Stimulated activated CD8-positive, alpha-beta memory T cell treated with anti-CD3 and anti-CD28 coated beads, Interleukin-4, amount 100 ng/mL, for 4 hours (primary cell): Measurements from ENCODE around the gene DAP3.
"Not testable (repeated sequence)": the region's sequence is repeated elsewhere in the genome, so short reads cannot be mapped to it uniquely, and the experiment has no call there.

Experiments used
- DNase-seq, 2 donors: peaks; one replicate each; pipeline ENCODE4 v3.0.0-alpha.2; 2020; ENCODE audit warnings: low read depth in 2 of 2, low spot score in 1 of 2

DAP3 gene

GRCh38 chr1:155689081-155689607 lies at the start of gene DAP3:
Gene DAP3, plus strand, starts transcription at chr1:155689091. Its CDS starts 20,689 bp downstream, at chr1:155709780.
- DNase-seq = not testable (repeated sequence)

- no peak for DNase-seq
Observed at GRCh38 chr1:155640367-155640766, 48.5 kb upstream of the DAP3 start.

DNA sequence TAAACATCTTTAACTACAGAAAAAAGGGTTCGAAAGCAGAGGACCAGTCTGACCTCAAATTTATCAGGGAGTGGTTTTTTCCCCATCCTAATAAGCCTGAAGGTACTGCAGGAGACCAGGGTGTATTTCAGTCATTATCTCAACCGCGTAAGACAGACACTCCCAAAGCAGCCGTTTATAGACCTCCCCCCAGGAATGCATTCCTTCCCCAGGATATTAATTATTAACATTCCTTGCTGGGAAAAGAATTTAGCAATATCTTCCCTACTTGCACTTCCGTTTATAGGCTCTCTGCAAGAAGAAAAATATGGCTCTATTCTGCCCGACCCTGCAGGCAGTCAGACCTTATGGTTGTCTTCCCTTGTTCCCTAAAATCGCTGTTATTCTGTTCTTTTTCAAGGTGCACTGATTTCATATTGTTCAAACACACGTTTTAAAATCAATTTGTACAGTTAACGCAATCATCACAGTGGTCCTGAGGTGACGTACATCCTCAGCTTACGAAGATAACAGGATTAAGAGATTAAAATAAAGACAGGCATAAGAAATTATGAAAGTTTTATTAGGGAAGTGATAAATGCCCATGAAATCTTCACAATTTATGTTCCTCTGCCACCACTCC lies 46.2 kb upstream of the DAP3 start:
- not testable (repeated sequence) for DNase-seq

- DNase-seq = no peak
Observed at GRCh38 chr1:155643230-155643629, 45.7 kb upstream of the DAP3 start.

- no peak for DNase-seq
Observed at GRCh38 chr1:155645034-155645598, 43.8 kb upstream of the DAP3 start.

DNA sequence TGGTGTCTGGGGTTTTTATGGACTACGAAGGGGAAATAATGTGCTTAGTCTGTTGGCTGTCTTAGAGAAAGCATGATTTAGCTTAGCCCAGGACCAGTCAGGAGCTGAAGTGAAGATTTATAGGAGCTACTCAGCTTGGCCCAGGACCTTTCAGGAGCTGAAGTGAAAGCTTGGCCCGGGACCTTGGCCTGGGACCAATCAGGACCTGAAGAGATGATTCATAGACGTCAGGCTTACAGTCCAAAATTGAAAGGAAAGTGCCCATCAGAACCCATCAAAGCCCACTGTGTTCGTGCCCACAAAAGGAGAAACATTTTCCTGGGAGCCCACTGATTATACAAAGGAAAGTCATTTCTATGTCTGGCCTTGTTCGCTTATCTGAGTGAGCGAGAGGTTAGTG lies 43.2 kb upstream of the DAP3 start:
- no peak for DNase-seq

- no peak for DNase-seq
Observed at GRCh38 chr1:155646307-155646706, 42.6 kb upstream of the DAP3 start.

GRCh38 chr1:155648207-155649147 lies 40.4 kb upstream of the DAP3 start:
- DNase-seq = no peak

DNA sequence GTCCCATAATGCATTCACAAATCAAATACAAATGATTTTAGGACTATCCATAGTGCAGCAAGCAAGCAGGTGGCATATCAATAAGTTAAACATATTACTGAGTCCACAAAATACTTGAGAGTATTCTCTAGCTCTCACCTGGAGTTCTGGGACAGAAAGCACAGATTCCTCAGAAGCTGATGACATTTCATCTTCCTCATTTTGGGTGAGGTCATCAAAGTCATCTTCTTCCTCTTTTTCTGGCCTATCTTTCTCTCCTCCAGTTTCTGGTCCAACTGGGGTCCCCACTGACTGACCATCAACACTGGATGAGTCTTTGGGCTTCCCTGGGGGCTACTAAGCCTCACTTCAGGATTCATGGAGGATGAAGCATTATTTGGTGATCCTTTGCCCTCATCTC lies 39.2 kb upstream of the DAP3 start:
- DNase-seq = no peak

GRCh38 chr1:155650231-155650757 lies 38.6 kb upstream of the DAP3 start:
- DNase-seq = no peak

DNA sequence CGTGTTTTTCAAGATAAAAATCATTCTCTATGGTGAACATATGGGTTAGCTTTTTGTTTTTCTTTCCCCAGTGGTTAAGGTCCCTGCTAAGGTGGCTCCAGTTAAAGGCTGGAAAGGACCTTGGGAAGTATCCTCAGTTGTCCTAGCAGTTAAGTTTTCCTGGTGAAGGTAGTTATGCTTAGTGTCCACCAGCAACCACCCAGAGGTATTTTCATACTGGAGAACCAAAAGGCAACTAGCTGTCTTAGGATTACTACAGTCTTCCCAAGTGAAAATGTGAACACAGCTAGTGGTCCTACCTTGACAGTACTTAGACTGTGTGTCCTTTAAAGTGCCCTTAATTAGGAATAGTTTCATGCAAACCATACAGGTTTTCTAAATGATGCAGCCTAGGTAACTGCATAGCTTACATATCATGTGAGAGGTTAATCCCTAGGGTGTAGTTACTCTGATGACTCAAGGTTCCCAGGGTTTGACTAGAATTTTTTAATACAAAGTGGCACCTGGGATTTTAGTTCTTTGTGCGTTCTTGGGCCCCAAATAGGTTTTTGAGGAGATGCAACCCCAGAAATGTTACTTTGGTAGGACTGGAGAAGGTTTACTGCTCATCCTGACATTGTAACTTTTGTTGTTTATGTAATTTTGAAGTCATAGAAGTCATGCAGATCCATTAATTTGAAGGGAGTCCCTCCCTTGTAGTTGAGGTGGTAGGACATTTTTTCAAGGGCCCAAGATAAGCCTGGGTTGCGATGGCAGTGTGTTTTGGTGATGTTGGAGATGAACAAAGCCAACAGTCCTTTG lies 36.8 kb upstream of the DAP3 start:
- no peak for DNase-seq

- DNase-seq = no peak
Observed at GRCh38 chr1:155652951-155653350, 35.9 kb upstream of the DAP3 start.

- DNase-seq = no peak
Observed at GRCh38 chr1:155657463-155657862, 31.4 kb upstream of the DAP3 start.

DNA sequence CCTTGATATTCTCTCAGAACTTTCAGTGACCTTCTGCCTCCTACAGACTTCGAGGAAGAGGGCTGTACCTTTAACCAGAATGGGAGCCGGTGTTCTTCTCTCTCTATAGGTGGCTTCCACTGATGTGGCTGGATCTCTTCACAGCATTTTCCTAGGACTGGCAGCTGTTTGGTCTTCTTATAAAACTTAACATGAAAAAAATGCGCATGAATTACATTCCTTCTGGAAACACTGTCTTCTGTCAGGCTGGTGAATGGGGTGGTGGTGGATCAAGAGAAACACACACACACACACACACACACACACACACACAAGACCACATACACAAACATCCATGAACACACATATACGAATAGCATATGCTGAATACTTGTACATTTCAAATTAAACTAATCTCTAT lies 27.7 kb upstream of the DAP3 start:
- DNase-seq = not testable (repeated sequence)

GRCh38 chr1:155669233-155670162 lies 19.4 kb upstream of the DAP3 start:
- no peak for DNase-seq

GRCh38 chr1:155671750-155672149 lies 17.1 kb upstream of the DAP3 start:
- no peak for DNase-seq

DNA sequence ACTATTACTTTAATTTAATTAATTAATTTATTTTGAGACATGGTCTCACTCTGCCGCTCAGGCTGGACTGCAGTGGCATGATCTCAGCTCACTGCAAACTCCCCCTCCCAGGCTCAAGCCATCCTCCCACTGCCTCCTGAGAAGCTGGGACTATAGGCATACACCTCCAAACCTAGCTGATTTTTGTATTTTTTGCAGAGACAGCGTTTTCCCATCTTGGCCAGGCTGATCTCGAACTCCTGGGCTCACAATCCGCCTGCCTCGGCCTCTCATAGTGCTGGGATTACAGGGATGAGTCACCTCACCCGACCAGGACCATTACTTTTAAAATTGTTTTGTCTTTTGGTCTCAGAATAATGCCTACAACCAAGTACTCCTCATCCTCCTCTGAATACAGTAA lies 15.9 kb upstream of the DAP3 start:
- DNase-seq = no peak

DNA sequence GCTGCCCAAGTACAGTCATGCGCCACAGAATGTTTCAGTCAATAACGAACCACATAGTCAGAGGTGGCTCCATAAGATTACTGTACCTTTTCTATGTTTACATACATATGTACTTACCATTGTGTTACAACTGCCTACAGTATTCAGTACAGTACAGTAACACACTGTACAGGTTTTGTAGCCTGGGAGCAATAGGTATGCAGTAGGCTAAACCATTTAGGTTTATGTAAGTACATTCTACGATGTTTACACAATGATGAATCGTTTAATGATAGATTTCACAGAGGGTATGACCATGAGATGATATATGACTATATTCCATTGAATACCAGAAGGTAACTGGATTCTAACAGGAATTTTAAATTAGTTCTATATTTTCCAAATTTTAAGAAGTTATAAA lies 10.9 kb upstream of the DAP3 start:
- no peak for DNase-seq

DNA sequence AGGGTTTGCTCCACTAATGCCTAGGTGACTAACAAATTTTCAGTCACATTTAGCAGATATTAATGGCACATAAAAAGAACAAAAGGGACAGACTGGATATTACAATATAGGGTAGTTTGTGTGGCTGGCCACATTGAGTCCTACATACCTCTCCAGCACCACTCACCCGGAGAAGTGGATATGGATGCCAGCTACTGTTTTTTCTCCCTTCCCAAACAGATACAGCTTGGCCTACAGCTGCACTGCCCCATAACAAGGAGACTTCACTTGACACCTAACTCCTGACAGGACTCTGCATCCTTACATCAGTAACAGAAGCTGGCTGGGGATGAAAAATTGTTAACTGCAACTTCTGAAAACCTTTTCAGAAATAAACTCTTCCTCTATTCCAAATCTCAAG lies 9.9 kb upstream of the DAP3 start:
- DNase-seq = not testable (repeated sequence)

GRCh38 chr1:155680531-155680930 lies 8.4 kb upstream of the DAP3 start:
- DNase-seq = no peak
